CD4-positive, alpha-beta T cell treated with Interleukin-17A for 1 hour (primary cell): ENCODE results near the gene HOXC12.
A peak's percentile ranks its signal among the peaks of the same experiment; 100 is the strongest.

Experiments used
- DNase-seq: peaks from one replicate; pipeline ENCODE4 v3.0.0-alpha.2; 2020

The HOXC12 gene

DNA sequence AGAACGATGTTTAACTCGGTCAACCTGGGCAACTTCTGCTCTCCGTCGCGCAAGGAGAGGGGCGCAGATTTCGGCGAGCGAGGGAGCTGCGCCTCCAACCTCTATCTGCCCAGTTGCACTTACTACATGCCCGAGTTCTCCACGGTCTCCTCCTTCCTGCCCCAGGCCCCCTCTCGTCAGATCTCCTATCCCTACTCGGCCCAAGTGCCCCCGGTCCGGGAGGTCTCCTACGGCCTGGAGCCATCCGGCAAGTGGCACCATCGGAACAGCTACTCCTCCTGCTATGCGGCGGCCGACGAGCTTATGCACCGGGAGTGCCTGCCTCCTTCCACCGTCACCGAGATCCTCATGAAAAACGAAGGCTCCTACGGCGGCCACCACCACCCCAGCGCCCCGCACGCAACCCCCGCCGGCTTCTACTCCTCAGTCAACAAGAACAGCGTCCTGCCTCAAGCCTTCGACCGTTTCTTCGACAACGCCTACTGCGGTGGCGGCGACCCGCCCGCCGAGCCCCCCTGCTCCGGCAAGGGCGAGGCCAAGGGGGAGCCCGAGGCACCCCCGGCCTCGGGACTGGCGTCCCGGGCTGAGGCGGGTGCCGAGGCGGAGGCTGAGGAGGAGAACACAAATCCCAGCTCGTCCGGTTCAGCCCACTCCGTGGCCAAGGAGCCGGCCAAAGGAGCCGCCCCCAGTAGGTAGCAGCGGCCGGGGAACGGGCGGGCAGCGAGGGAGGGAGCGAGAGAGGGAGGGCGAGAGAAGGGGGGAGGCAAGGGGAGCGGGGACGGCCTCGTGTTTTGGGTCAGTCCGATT, 18.7 kb downstream of the HOXC12 start:
- DNase-seq, result no peak

DNA sequence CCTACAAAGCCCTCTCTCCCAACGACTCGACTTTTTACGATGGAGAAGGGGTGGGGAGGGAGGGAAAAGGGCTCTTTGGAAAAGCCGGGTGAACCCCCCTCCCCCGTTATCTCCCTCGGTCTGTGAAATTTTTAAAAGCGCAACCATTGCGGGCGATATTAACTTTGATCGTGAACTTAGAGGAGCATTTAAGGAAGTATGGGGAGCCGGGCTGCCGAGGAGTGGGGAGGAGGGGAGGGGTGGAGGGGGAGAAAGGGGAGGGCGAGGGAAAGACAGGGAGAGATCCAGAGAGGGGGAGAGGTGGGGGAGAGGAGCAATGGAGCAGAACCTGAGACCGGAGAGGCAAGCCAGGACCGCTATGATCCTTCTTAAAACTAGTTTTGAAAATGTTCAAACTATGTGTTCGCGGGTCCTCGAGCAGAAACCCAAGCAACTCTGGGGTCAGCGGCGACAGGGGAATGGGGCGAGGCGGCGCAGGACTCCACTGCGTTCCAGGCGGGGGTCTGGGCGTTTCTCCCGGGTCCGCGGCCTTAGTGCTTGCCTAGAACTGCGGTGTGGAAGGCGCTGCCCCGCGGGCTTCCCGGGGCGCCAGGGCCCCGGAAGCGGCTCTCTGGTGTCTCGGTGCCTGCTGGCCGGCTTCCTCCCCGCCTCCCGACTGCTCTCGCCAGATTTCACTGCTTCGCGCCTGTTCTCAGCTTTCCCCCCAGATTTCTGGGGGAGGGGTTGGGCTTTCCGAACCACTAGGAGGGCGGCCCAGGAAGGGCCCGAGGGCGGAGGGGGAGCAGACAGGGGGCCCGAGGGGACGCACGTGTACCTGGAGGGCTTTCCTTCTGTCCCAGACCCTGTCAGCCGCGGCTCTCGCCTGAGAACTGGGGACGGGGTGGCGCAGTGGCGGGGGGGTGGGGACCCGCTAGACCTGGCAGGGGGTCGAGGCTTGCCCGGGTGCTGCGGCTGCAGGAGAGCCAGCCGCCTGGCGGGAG, 19.7 kb downstream of the HOXC12 start, which contains the start of gene HOTAIR:
Gene HOTAIR (minus strand): TSS at position 871 of the 980 bp plus-strand sequence.
- DNase-seq, result no peak

DNA sequence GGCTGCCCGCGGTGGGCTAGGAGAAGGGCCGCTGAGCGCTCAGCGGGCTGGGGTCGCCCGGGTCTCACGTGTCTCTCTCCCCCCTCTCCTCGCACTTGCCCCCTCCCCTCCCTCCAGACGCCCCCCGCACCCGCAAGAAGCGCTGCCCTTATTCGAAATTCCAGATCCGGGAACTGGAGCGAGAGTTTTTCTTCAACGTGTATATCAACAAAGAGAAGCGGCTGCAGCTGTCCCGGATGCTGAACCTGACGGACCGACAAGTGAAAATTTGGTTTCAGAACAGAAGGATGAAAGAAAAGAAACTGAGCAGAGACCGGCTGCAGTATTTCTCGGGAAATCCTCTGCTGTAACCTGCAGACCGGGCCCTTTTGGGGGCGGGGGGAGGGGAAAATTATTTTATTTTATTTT, 20.4 kb downstream of the HOXC12 start:
- no peak for DNase-seq

DNA sequence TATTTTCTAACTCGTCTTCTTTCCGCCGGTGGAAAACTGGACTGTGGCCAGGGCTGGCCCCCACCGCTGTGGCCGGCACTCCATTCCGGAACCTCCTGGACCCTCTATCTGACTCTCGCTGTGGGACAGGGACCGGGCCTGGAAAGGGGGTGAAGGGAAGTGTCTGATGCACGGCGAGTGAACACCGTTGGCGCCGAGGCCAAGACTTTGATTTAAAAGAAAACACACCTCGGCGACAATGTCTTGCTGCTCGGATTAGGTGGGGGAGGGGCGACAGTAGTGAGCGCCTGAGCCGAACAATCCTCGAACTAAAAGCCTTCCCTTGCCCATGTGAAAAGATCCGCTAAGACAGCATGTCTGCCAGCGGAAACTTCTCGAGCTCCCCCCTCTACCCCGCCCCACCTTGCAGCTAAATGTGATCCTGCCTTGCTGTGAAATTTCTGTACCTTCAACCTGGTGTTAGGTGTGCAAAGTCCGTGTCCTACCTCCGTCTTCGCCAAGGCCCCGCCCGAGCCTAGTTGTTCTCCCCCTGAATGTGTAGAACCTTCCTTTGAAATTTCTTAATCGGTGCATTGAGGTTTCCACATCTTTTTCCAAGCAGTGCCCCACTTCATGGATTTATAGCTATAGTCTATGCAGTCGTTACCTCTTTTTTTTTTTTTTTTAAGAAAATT, 20.9 kb downstream of the HOXC12 start:
- no peak for DNase-seq

DNA sequence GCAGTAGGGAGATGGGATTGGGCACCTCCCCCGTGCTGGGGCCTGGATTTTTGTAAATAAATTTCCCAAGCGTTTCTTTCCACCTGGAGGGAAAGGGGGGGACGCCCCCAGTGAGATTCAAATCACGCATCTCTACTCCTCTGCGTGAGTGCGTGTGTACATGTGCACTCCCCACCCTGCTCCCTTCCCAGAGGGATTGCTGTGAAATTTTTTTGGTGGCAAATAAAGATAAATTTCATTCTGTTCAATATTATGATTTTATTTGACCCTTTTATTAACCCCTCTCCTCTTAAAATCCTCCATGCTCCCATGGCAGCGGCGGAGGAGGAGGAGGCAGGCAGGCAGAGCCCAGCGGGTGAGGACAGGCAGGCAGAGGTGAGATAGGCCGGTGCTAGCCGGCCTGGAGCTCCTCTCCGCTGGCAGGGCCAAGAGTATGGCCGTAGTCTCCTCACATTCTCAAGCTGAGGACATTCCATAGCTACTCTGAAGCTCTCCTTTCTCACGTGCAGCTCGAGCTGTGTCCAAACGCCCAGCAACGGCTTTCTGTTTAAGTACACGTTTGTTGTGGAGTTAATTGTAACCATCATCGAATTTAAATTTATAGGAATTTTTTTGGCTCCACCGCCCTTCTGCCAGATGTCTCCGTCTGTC, 21.6 kb downstream of the HOXC12 start:
- DNase-seq, result no peak

DNA sequence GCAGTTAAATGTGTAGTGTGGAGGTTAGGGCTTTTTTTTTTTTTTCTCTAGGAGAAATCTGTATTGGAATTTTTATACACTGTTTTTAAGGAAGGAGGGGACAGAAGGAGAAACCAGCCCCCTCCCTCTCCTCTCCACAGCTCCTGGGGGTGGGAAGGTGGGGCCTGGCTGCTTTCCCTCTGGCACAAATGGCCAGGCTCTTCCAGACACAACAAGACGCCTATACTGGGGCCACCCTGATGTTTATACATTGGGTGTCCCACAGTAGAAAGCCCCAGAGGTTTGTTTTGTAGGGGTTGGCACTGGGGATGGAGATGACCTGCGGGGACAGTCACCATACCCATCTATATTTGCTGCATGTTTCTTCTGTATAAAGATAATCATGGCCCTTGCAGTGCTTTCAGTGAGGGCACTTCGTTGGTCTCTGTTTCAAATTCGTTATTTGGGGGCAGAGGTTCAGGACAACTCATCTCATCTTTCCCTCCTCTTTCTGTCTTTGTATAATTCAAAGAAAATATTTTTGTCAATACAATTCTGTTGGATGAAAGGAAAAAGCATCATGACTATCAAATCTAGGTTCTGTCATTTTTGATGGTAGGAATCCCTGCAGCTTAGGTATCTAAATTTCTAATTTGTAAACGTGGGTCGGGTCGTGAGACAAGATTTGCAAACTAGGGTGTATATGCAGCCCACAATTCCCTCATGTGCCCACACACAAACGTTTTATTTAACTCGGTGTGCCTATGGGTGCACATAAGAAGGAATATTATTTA, 22.3 kb downstream of the HOXC12 start:
- DNase-seq, result no peak

DNA sequence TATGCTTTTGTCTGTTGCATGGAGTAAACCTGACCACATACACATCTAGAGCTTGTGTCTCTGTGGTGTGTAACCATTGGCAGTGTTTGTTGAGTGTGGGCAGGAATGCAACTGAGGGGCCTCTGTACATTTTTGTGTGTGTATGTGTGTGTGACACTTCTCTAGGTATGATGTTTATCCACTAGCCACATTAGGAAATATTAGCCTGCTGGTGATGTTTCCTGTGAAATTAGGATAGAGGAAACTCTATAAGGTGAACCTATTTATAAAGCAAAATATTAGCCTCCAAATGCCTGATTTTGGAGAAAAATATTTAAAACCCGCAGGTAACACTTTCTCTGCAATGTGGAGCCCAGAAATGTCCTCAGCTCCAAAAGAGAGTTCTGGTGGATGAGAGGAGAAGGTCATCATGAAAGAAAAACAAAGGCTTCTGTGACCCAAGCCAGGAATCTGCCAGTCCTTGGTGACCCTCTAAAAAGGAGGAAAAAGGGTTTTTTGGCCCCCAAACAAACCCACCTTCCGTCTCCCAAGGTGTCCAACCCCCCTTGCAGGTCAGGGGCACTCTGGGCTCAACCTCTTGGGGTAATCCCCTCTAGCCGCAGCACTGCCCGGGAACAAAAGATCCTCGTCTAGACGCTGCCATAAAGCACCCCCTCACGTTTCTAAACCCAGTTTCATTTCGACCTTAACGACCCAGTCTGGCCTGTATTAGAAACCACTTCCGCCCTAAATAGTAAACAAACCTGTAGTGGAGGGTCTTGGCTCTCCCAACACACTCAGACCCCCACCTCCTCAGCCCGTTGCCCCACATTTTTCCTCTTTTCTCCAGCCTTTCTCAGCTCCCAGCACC, 23.1 kb downstream of the HOXC12 start:
- DNase-seq, result no peak

DNA sequence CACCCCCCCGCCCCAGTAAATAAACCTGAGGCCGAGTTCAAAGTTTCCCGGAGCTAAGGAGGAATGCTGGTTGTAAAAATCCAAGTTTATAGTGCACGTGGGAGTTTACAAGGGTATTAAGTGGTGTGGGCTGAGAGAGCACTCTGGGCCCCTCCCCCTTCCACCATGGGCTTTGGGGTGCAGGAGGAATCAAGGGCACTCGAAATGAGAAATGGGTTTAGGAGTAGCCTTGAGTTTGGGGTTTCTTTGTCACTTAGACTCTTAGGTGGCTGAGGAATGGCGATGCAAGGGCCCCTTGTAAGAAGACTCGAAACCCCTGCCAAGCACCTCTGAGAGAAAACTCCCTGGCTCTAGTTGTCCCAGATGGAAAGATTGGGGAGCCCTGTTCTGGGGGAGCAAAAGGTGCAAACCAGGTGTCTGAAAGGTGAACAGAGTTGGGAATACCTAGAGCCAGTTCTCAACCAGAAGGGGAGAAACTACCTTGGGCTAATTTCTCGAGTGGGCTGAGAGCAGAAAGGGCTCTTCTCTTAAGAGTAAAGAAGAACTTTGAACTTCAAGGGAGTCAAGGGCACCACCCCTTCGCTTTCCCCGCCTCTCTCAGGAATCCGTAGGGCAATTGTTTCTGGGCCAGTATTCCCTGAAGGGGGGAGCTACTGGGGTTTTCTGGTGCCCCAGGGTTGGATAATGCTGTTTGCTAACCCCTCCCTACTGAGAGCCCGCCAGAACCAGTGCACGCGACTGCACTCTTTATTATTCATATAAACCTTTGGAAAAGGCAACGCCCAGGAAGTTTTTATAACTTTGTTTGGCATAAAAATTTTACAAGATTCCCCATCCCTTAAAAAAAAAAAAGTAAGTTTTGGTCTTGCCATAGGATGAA, 24.0 kb downstream of the HOXC12 start:
- no peak for DNase-seq

DNA sequence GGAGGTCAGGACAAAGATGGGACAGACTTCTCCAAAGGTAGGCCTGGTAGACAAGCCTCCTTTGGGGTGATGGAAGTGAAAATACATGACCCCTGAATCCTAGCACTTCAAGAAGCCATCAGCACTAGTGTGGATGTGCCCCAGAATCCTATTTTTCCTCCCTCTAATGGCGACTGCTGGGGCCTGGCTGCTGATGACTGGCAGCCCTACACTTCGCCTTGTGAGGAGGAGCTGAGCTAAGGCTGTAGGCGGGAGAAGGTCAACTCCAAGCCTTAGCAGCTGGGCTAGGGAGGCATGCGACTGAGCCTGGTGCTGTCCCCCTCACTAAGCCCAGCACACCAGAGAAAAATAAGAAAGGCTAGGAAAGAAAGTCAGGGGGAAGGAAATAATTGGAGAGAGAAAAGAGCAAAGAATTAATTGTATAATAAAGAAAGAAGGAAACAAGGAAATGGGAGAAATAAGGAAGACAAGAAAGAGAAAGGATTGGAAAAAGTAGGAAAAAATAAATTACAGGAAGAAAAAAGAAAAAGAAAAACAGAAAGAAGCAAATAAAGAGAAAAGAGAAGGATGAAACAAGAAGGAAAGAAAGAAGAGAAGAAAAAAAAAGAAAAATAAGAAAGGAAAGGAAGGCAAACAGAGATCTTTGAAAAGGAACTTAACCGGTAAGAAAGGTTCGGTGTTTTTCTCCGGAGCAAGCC, 25.6 kb downstream of the HOXC12 start:
- no peak for DNase-seq

DNA sequence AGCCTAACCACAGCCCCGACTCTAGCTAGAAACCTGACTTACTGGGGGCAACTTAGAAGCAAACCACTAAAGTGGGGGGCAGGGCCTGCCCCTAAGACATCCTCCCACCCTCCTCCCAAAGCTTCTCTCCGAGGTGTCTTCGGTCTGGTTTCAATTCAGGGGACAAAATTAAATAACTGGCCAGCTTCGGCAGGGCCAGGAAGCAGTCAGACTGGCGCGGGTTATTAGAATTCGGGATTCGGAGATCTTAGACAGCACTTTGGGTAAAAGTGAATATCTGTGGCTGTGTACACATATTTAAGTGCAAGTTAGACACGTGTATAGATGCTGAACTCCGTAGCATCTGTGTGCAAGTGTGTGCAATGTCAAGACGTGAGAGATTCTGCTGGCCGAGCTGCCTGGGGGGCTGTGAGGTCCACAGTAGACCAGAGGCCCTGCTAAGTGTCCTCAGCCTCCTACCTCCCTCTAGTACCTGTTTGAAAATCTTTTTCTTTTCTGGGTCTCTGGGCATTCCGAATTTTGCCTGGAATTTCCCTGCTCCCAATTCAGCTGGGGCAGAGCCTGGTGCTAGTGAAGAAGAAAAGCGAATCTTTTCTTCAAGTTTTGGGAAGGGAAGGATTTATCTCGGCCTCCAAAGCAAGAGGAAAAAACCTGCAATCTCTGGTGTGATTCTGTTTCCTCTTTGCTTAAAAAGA, 26.2 kb downstream of the HOXC12 start:
- DNase-seq, result no peak

DNA sequence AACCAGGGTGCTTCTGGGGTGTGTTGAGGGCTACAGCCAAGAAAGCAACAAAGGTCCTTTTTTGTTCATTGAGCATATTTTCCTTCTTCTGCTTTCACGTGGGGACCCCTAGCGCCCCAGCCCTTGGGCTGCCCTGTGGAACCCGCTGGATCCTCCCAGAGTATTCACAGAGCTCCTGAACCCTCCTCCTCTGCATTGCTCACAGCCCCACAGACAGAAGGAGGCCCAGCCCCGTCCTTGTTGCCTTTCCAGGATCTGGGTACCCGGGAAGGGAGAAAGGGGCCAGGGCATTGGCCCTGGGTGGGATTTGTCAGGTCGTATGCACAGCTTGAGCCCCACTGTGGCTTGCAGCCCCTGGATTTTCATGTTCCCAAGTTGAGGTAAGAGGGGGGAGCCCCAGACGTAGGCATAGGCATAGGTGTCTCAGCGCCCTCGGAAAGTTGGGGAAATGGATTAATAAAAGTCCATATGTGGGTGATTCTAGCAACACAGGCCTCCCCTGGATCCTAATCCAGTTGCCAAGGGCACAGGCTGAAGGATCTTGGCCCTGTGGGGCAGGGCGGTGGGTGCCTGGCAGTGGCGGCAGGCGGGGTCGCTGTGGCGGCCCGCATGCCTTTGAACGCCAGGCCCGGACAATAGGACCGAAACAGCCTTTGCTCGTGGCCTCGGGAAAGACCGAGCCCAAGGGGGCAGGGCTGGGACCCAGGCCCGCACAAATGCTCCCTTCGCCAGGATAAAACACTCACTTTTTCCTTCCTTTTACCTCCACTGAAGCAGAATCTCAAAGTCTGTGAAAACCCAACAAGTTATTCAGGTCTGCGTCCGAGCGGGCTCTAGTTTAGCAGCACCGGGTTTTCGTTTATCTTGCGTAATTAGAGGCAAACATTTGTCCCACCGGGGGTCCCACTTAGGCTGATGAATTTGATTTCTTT, 27.2 kb downstream of the HOXC12 start:
- DNase-seq, result no peak

DNA sequence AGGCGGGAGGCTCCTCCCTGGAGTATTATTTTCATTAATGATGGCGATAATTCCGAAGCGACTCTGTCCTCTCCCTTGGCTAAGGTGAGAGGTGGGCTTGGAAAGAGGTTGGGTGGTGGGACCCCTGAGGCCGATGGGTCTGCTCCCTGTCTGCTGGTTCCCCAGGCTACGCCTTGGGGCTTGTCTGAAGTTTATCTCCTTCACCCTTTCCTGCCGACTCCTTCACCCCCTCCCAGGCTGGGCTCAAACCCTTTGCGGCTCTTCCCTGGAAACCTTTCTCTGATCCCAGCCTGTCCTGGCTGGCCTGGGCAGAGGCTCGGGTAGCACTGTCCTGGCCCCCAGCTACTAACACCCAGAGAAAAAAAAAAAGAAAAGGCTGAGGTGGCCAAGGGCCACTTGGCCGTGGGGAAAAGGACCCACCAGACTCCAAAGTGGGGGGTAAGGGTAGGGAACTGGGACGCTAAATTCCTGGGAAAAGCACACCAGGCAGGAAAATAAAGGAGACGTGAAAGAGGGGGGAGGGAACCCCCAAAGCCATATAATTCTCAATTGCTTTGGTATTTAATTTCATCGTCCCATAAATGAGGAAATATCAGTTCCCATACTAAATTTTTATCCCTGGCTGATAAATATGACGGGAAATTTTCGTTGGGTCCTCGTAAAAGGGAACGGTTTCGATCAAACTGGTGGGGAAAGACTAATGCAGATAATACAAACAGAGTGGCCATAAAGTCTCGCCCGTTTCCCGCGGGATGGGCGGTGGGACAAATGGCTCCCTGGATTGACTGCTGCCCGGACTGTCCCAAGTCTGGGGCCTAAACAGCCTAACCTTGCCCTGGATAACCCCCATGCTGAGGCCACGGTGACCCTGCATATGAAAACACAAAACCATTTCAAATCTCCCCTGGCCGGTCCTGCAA, 28.2 kb downstream of the HOXC12 start:
- no peak for DNase-seq

DNA sequence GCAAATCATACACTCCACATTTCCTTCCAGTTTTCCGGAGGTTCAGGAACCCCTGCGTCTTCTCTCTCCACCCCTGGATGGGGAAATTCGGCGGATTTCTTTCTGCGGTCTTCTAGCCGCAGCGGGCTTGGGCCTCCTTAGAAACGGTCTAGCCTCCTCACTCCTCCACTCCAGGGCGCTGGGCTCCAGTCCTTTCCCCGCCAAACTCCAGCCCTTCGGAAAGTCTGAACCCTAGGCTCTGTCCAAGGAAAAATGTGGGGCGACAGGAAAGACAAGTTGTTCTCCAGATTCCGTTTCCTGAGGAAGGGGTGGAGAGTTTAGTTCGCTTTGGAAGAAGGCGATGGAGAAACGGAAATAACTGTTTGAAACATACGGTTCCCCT, 28.9 kb downstream of the HOXC12 start:
- DNase-seq, result no peak

DNA sequence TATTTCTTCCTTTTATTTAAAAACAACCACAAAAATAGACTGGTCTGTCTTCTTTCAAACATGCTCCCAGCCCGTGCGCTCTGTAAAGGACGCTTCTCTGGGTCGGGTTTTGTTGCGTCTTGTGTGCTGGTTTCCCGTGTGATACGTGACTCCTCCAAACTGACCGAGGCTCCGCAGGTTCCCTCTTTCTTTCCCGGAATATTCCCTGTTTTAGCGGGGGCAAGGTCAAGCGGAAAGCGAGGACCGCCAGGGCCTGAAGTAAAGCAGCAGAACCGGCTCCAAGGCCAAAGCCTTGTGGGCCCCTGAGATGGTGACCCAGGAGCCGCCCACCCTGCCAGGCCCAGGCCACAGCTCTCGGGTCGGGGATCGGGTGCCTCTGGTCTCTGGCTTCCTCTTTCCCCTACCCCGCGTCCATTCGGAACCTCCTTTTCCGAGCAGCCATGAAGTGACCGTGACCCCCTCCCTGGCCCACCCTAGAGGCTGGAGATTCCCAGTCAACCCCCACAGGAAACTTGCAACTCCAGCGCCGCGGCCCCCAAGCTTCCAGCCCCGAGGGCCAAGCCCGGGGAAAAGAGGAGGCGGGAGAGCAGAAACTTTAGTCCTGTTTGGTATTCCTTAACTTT, 29.4 kb downstream of the HOXC12 start:
- DNase-seq, result no peak

DNA sequence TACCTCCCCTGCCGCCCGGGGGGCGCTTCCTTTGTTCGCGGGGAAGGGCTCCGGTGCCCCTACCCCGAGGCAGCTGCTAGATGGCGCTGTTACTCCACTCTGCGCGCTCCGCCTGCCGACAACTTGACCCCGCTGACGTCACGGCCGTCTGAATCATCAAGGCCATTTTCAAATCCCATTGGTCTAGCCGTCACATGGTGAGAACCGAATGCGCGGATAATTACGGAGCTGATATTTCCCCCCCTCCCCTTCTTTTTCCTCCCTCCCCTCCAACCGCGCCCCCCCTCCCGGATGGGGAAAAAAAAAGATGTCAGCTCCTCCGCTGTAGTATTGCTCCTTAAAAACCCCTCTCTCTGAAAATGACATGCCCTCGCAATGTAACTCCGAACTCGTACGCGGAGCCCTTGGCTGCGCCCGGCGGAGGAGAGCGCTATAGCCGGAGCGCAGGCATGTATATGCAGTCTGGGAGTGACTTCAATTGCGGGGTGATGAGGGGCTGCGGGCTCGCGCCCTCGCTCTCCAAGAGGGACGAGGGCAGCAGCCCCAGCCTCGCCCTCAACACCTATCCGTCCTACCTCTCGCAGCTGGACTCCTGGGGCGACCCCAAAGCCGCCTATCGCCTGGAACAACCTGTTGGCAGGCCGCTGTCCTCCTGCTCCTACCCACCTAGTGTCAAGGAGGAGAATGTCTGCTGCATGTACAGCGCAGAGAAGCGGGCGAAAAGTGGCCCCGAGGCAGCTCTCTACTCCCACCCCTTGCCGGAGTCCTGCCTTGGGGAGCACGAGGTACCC, 30.4 kb downstream of the HOXC12 start, which contains the start of gene HOXC10:
Gene HOXC10 (plus strand): TSS at position 246 of the 791 bp plus-strand sequence. CDS start 114 bp downstream, at position 360.
- peak; percentile 74 for DNase-seq
